CD4-positive, CD25-positive, alpha-beta regulatory T cell (primary cell): Measurements from ENCODE around the gene MTX3. TPM values are rescaled to one million over a fixed set of nuclear protein-coding genes. Genes with fewer than 3 reads are reported as not detected.

ENCODE experiments used
- ATAC-seq, 2 donors: fragments of 150-1000 bp; cut with Tn5 transposase; one replicate each; pipeline ENCODE4 v1.10.0; 2021; ENCODE audit warnings: low read depth in 2 of 2, moderate number of reproducible peaks in 2 of 2, moderate library complexity in 1 of 2
- DNase-seq, 3 donors: peaks; one replicate each; pipeline versions ENCODE4 v3.0.0 to v3.0.0-alpha.2; 2012 to 2022; ENCODE audit warnings: mixed read lengths in 1 of 3
- H3K27ac ChIP-seq: one replicate; pipeline ENCODE4 v1.7.0; 2013; ENCODE audit warnings: mild to moderate bottlenecking, low read length; ENCODE audit not compliant: insufficient read depth, poor library complexity, severe bottlenecking
- H3K27me3 ChIP-seq: one replicate; pipeline ENCODE4 v1.7.0; 2013; ENCODE audit warnings: low read length; ENCODE audit not compliant: control insufficient read depth, insufficient read depth
- H3K36me3 ChIP-seq: one replicate; pipeline ENCODE4 v1.7.0; 2013; ENCODE audit warnings: mild to moderate bottlenecking, low read length, moderate library complexity; ENCODE audit not compliant: control insufficient read depth, insufficient read depth
- H3K4me1 ChIP-seq: 2 replicates; pipeline ENCODE4 v1.7.0; 2013; ENCODE audit warnings: mild to moderate bottlenecking, low read length; ENCODE audit not compliant: insufficient read depth, control insufficient read depth, poor library complexity, severe bottlenecking
- H3K4me3 ChIP-seq: one replicate; pipeline ENCODE4 v1.7.0; 2013; ENCODE audit warnings: low read depth, mild to moderate bottlenecking, low read length, moderate library complexity
- H3K9me3 ChIP-seq, 2 experiments: 1 replicate in 1 of 2; 2 replicates in 1 of 2; pipeline ENCODE4 v1.7.0; 2013; ENCODE audit warnings: low read length in 2 of 2, mild to moderate bottlenecking in 1 of 2, moderate library complexity in 1 of 2; ENCODE audit not compliant: control insufficient read depth in 2 of 2
- H3K27ac Mint-ChIP-seq, 3 donors: one replicate each; pipeline ENCODE4 v1.8.0; 2020 to 2022; ENCODE audit warnings: mild to moderate bottlenecking in 3 of 3, mixed read lengths in 3 of 3, moderate library complexity in 2 of 3
- H3K27me3 Mint-ChIP-seq: one replicate; pipeline ENCODE4 v1.8.0; 2022; ENCODE audit warnings: mild to moderate bottlenecking, mixed read lengths
- H3K36me3 Mint-ChIP-seq: one replicate; pipeline ENCODE4 v1.8.0; 2020; ENCODE audit warnings: mixed read lengths
- H3K4me1 Mint-ChIP-seq, 4 donors: one replicate each; pipeline ENCODE4 v1.8.0; 2020 to 2022; ENCODE audit warnings: mixed read lengths in 4 of 4, mild to moderate bottlenecking in 1 of 4
- H3K4me3 Mint-ChIP-seq, 4 donors: one replicate each; pipeline ENCODE4 v1.8.0; 2020 to 2022; ENCODE audit warnings: mild to moderate bottlenecking in 4 of 4, mixed read lengths in 4 of 4, moderate library complexity in 3 of 4
- H3K9me3 Mint-ChIP-seq, 7 donors: one replicate each; pipeline ENCODE4 v1.8.0; 2020 to 2022; ENCODE audit warnings: mixed read lengths in 7 of 7, mild to moderate bottlenecking in 3 of 7, moderate library complexity in 2 of 7
- polyA plus RNA-seq, 4 donors: library from polyadenylated mRNA; unstranded; fragments of 300-500 nt; fragmentation: Illumina TruSeq; gene quantifications; one replicate each; pipeline ENCODE4 v1.2.3, GENCODE V29; 2021
- total RNA-seq: library from RNA; stranded (reverse); gene quantifications from one replicate; pipeline ENCODE4 v1.2.3, GENCODE V29; 2022

The MTX3 gene
- total and polyA plus RNA-seq, 5 donors from 2014 or later = 1.4 to 18.1 (median 2.6) TPM

- peaks cover 0 to 6% (median 0%) of the 10 kb centered on the region in 7 donors for H3K9me3 Mint-ChIP-seq
- DNase-seq (peak in 1 of 3 donors; percentile 18), ATAC-seq (no peak)
- H3K36me3 Mint-ChIP-seq = no peaks in the 10 kb centered on the region
- H3K27me3 ChIP-seq = peaks cover 2% of the 10 kb centered on the region
- no peaks in the 10 kb centered on the region for H3K4me1 ChIP-seq
- no peaks in the 10 kb centered on the region for H3K36me3 ChIP-seq
- H3K4me3 ChIP-seq = no peak overlapping the region
- no peak overlapping the region for H3K4me3 Mint-ChIP-seq
- H3K27ac Mint-ChIP-seq = peak overlapping the region in 2 of 3 donors; percentile 2 to 8
- H3K27me3 Mint-ChIP-seq = no peaks in the 10 kb centered on the region
- peaks cover 0 to 13% (median 2%) of the 10 kb centered on the region in 4 donors for H3K4me1 Mint-ChIP-seq
- H3K9me3 ChIP-seq = no peaks in the 10 kb centered on the region
- H3K27ac ChIP-seq = no peak overlapping the region
These were observed 27.6 kb downstream of the MTX3 start for GRCh38 chr5:79963261-79964061.

- Mint-ChIP-seq H3K36me3 (no peaks in the 10 kb centered on the region), H3K4me3 (peak overlapping the region in 1 of 4 donors; percentile 59), H3K27me3 (no peaks in the 10 kb centered on the region), H3K27ac (peak overlapping the region in 2 of 3 donors; percentile 8 to 76), H3K9me3 (peaks cover 0 to 5% (median 0%) of the 10 kb centered on the region in 7 donors), H3K4me1 (peaks cover 0 to 13% (median 2%) of the 10 kb centered on the region in 4 donors)
- Histone ChIP-seq H3K27me3 (no peaks in the 10 kb centered on the region), H3K9me3 (no peaks in the 10 kb centered on the region), H3K36me3 (no peaks in the 10 kb centered on the region), H3K4me1 (no peaks in the 10 kb centered on the region), H3K27ac (no peak overlapping the region), H3K4me3 (no peak overlapping the region)
- ATAC-seq (no peak), DNase-seq (no peak)
These were observed 28.4 kb downstream of the MTX3 start for GRCh38 chr5:79962575-79963222.

- H3K4me3 Mint-ChIP-seq = no peak overlapping the region
- Histone ChIP-seq H3K27me3 (no peaks in the 10 kb centered on the region), H3K9me3 (no peaks in the 10 kb centered on the region), H3K36me3 (no peaks in the 10 kb centered on the region), H3K4me1 (no peaks in the 10 kb centered on the region), H3K27ac (no peak overlapping the region), H3K4me3 (no peak overlapping the region)
- H3K27ac Mint-ChIP-seq = peak overlapping the region in 1 of 3 donors; percentile 8
- H3K4me1 Mint-ChIP-seq = peaks cover 0 to 13% (median 2%) of the 10 kb centered on the region in 4 donors
- peaks cover 0 to 5% (median 0%) of the 10 kb centered on the region in 7 donors for H3K9me3 Mint-ChIP-seq
- no peaks in the 10 kb centered on the region for H3K36me3 Mint-ChIP-seq
- no peaks in the 10 kb centered on the region for H3K27me3 Mint-ChIP-seq
- ATAC-seq = no peak
- no peak for DNase-seq
These were observed 29.1 kb downstream of the MTX3 start for GRCh38 chr5:79961716-79962574.

GRCh38 chr5:79959407-79959806 lies 31.7 kb downstream of the MTX3 start:
- no peaks in the 10 kb centered on the region for H3K4me1 ChIP-seq
- H3K27ac ChIP-seq = no peak overlapping the region
- Mint-ChIP-seq H3K27me3 (no peaks in the 10 kb centered on the region), H3K4me1 (peaks cover 0 to 13% (median 2%) of the 10 kb centered on the region in 4 donors), H3K27ac (peak overlapping the region in 1 of 3 donors; percentile 11), H3K9me3 (peaks cover 0 to 4% (median 1%) of the 10 kb centered on the region in 7 donors), H3K36me3 (no peaks in the 10 kb centered on the region), H3K4me3 (no peak overlapping the region)
- DNase-seq (no peak), ATAC-seq (no peak)
- H3K9me3 ChIP-seq = no peaks in the 10 kb centered on the region
- no peaks in the 10 kb centered on the region for H3K27me3 ChIP-seq
- H3K36me3 ChIP-seq = no peaks in the 10 kb centered on the region
- H3K4me3 ChIP-seq = no peak overlapping the region

- peaks cover 0 to 3% (median 1%) of the 10 kb centered on the region in 7 donors for H3K9me3 Mint-ChIP-seq
- peaks cover 6% of the 10 kb centered on the region for H3K27me3 Mint-ChIP-seq
- DNase-seq = no peak
- no peak overlapping the region for H3K4me3 ChIP-seq
- H3K4me1 ChIP-seq = no peaks in the 10 kb centered on the region
- no peaks in the 10 kb centered on the region for H3K9me3 ChIP-seq
- no peak overlapping the region for H3K4me3 Mint-ChIP-seq
- H3K4me1 Mint-ChIP-seq = no peaks in the 10 kb centered on the region
- H3K36me3 Mint-ChIP-seq = no peaks in the 10 kb centered on the region
- H3K27ac ChIP-seq = no peak overlapping the region
- H3K27me3 ChIP-seq = no peaks in the 10 kb centered on the region
- H3K27ac Mint-ChIP-seq = no peak overlapping the region
- no peaks in the 10 kb centered on the region for H3K36me3 ChIP-seq
- ATAC-seq = no peak
These were observed 35.0 kb downstream of the MTX3 start for GRCh38 chr5:79955941-79956670.

- ATAC-seq = no peak
- Mint-ChIP-seq H3K9me3 (peaks cover 0 to 3% (median 1%) of the 10 kb centered on the region in 7 donors), H3K27ac (no peak overlapping the region), H3K4me1 (no peaks in the 10 kb centered on the region), H3K4me3 (no peak overlapping the region), H3K27me3 (peaks cover 6% of the 10 kb centered on the region), H3K36me3 (no peaks in the 10 kb centered on the region)
- no peak overlapping the region for H3K4me3 ChIP-seq
- no peaks in the 10 kb centered on the region for H3K36me3 ChIP-seq
- H3K27ac ChIP-seq = no peak overlapping the region
- no peaks in the 10 kb centered on the region for H3K9me3 ChIP-seq
- no peaks in the 10 kb centered on the region for H3K4me1 ChIP-seq
- no peaks in the 10 kb centered on the region for H3K27me3 ChIP-seq
- no peak for DNase-seq
These were observed 35.6 kb downstream of the MTX3 start for GRCh38 chr5:79955356-79955895.

- no peaks in the 10 kb centered on the region for H3K9me3 ChIP-seq
- ATAC-seq (no peak), DNase-seq (no peak)
- H3K4me1 ChIP-seq = no peaks in the 10 kb centered on the region
- Mint-ChIP-seq H3K4me1 (no peaks in the 10 kb centered on the region), H3K36me3 (no peaks in the 10 kb centered on the region), H3K9me3 (peaks cover 0 to 3% (median 1%) of the 10 kb centered on the region in 7 donors), H3K4me3 (no peak overlapping the region), H3K27me3 (peaks cover 6% of the 10 kb centered on the region), H3K27ac (no peak overlapping the region)
- H3K27me3 ChIP-seq = no peaks in the 10 kb centered on the region
- no peak overlapping the region for H3K27ac ChIP-seq
- H3K4me3 ChIP-seq = no peak overlapping the region
- no peaks in the 10 kb centered on the region for H3K36me3 ChIP-seq
These were observed 36.4 kb downstream of the MTX3 start for GRCh38 chr5:79954620-79955019.
